AG10803 (cell line): ENCODE data around the gene FBLN2.

Experiments used
- DNase-seq: peaks from one replicate; pipeline ENCODE4 v3.0.0; 2010; ENCODE audit warnings: low read depth
- H3K4me3 ChIP-seq: 2 replicates; pipeline ENCODE4 v1.5.1; 2011; ENCODE audit warnings: mild to moderate bottlenecking, low read length, control low read depth
- CTCF ChIP-seq: conservative IDR thresholded peaks from 2 replicates; pipeline ENCODE4 v1.5.1; 2011; ENCODE audit warnings: mild to moderate bottlenecking, low read length, control low read depth, inconsistent platforms

Gene FBLN2

GRCh38 chr3:13584901-13585300 is 36.0 kb downstream of the FBLN2 start:
- DNase-seq, result no peak
- no peak overlapping the region for H3K4me3 ChIP-seq
- TF ChIP-seq CTCF, result no peak

- DNase-seq, result no peak
- no peak overlapping the region for H3K4me3 ChIP-seq
- no peak for TF ChIP-seq CTCF
Observed at GRCh38 chr3:13587442-13587841, 38.5 kb downstream of the FBLN2 start.

- no peak for DNase-seq
- TF ChIP-seq CTCF, result no peak
- H3K4me3 ChIP-seq, result no peak overlapping the region
Observed at GRCh38 chr3:13588221-13588701, 39.3 kb downstream of the FBLN2 start.

DNA sequence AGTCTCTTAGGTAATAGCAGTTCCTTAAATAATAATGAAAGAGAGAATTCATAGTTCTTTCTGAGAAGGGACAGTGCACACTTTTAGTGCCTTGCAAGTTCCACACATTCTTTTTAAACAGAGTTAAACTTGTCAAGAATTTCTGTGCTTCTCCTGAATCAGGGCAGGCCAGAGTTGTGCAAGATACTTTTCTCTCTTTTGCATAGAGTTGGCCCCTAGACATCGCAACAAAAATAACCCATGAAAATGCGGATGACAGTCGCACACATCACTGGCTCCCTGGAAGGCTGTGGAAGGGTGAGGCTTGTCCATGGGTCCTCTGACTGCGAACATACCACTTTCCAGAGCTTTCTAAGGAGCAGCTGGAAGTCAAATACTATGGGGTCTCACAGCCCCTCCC is 40.1 kb downstream of the FBLN2 start:
- H3K4me3 ChIP-seq, result no peak overlapping the region
- no peak for TF ChIP-seq CTCF
- DNase-seq, result no peak

DNA sequence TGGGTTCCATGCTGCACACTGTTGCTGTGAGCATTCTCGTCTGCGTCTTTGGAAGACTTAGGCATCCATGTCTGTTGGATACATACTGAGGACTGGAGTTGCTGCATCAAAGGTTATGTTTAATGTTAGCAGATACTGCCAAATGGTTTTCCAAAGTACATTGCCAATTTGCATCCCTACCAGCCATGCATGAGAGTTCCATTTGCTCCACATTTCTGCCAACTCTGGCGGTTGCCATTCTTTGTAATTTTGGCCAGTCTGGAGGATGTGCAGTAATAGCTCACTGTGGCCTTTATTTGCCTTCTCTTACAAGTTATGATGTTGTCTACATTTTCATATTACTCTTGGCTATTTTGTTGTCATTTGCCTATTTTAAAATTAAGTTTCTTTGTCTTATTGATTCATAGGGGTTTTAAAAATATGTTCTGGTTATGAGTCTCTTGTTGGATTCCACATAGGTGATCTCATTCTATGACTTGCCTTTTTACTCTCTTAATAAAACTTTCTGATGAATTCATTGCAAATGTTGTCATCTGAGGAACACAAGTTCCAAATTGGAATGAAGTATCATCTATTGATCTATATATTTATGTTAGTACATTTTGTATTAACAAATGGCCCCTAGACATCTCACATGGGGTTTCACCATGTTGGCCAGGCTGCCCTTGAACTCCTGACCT is 42.1 kb downstream of the FBLN2 start:
- TF ChIP-seq CTCF, result no peak
- H3K4me3 ChIP-seq, result no peak overlapping the region
- DNase-seq, result no peak

DNA sequence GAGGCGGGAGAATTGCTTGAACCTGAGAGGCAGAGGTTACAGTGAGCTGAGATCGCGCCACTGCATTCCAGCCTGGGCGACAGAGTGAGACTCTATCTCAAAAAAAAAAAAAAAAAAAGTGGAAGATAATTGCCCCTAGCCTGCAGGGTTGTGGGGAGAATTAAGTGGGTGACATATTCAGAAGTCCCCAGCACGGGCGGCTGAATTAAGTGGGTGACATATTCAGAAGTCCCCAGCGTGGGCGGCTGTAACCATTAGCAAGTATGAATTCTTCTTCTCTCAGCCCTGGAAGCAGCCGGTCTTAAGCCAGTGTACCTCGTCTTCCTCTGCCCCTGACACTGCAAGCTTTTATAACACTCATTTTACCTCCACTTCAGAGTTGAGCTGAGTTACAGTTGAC is 44.7 kb downstream of the FBLN2 start:
- no peak for DNase-seq
- H3K4me3 ChIP-seq, result no peak overlapping the region
- TF ChIP-seq CTCF, result no peak

GRCh38 chr3:13594146-13594545 is 45.2 kb downstream of the FBLN2 start:
- no peak overlapping the region for H3K4me3 ChIP-seq
- DNase-seq, result no peak
- TF ChIP-seq CTCF, result no peak
